Measurements from ENCODE around the gene DTHD1. TPM values are rescaled to one million over a fixed set of nuclear protein-coding genes. Genes with fewer than 3 reads are reported as not detected.
A peak's percentile ranks its signal among the peaks of the same experiment; 100 is the strongest.

The DTHD1 gene
- total and polyA plus RNA-seq, 10 of the 15 experiments (the other 5 are each of a cell fraction or from before 2014, with no cell fraction given) = 0.05 to 2.8 (median 1.4) TPM

DNA sequence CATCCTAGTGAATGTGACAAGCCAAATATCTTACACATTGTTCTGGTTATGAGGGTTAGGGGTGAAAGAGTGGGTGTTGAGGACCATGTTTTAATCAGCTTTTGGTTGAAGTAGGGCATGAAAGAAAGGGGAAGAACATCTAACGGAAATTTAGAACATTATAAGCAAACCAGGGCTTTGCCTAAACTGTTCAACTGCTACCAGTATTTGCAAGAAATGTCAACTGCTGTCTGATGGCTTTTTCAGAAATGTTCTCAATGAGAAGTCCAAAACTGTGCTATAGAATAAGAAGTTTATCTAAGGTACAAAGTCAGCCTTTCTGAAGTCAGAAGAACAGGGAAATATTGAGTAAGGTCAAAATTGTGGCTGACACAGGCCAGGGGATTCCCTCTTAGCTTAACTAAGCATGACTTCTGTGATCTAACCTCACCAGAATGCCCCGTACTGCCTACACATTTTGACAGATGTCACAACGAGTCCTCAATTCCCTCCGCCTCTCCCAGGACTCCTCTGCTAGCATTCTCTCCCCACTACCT, 67.1 kb downstream of the DTHD1 start (continued):
- TF ChIP-seq ZBTB11 (CRISPR knock-in tag; IDR thresholded peaks at IDR 0.05) (no peak), GABPA (IDR thresholded peaks at IDR 0.05; ENCODE audit: low read depth) (0 out of 2 replicates have a peak, but pooled peaks have one; percentile 37), IRF4 (IDR thresholded peaks at IDR 0.05; ENCODE audit: low read depth, low read length) (no peak), BHLHE40 (IDR thresholded peaks at IDR 0.05; ENCODE audit: borderline replicate concordance in 1 of 2, low read depth in 2 of 2, low read length in 1 of 2) (peak in 1 of 2 experiments; percentile 43; a peak in 1 of 4 replicates), NFYB (IDR thresholded peaks at IDR 0.05; ENCODE audit: insufficient read depth, low read depth, low read length) (no peak), CREB1 (IDR thresholded peaks at IDR 0.05; ENCODE audit: low read depth) (peak; percentile 58; the same call in 1 of the 2 replicates), ZBED1 (IDR thresholded peaks at IDR 0.05; ENCODE audit: borderline replicate concordance) (peak; percentile 74; the same call in 1 of the 2 replicates), TBL1XR1 (IDR thresholded peaks at IDR 0.05; ENCODE audit: low read depth, low read length) (no peak; the same call in 1 of the 2 replicates), POLR2AphosphoS2 (IDR thresholded peaks at IDR 0.05; ENCODE audit: low read depth, low read length) (no peak), EP300 (IDR thresholded peaks at IDR 0.05; ENCODE audit: borderline replicate concordance in 1 of 2, control insufficient read depth in 1 of 2, low read depth in 2 of 2, low read length in 2 of 2) (no peak; a peak in 1 of 4 replicates), CHD1 (IDR thresholded peaks at IDR 0.05; ENCODE audit: low read depth, low read length) (no peak), NRF1 (conservative IDR thresholded peaks at IDR 0.05; ENCODE audit: low read depth, low read length) (no peak), TARDBP (IDR thresholded peaks at IDR 0.05; ENCODE audit: borderline replicate concordance) (no peak), SMC3 (IDR thresholded peaks at IDR 0.05; ENCODE audit: borderline replicate concordance, low read length) (peak; percentile 24; the same call in 1 of the 2 replicates), TCF3 (IDR thresholded peaks at IDR 0.05; ENCODE audit: borderline replicate concordance, insufficient read depth, low read depth, low read length) (no peak), EZH2 (IDR thresholded peaks at IDR 0.05; ENCODE audit: borderline replicate concordance, control insufficient read depth, low read depth, low read length) (no peak), HDAC6 (IDR thresholded peaks at IDR 0.05; ENCODE audit: unreplicated experiment) (no peak), YBX1 (IDR thresholded peaks at IDR 0.05) (no peak), NR2C1 (IDR thresholded peaks at IDR 0.05) (no peak), ESRRA (IDR thresholded peaks at IDR 0.05; ENCODE audit: low read length) (no peak), USF2 (IDR thresholded peaks at IDR 0.05; ENCODE audit: borderline replicate concordance, low read depth, low read length) (no peak)
- TF ChIP-seq, protein P1, sequence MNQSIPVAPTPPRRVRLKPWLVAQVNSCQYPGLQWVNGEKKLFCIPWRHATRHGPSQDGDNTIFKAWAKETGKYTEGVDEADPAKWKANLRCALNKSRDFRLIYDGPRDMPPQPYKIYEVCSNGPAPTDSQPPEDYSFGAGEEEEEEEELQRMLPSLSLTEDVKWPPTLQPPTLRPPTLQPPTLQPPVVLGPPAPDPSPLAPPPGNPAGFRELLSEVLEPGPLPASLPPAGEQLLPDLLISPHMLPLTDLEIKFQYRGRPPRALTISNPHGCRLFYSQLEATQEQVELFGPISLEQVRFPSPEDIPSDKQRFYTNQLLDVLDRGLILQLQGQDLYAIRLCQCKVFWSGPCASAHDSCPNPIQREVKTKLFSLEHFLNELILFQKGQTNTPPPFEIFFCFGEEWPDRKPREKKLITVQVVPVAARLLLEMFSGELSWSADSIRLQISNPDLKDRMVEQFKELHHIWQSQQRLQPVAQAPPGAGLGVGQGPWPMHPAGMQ (IDR thresholded peaks at IDR 0.05; ENCODE audit: borderline replicate concordance) = no peak
- TF ChIP-seq, protein P2, sequence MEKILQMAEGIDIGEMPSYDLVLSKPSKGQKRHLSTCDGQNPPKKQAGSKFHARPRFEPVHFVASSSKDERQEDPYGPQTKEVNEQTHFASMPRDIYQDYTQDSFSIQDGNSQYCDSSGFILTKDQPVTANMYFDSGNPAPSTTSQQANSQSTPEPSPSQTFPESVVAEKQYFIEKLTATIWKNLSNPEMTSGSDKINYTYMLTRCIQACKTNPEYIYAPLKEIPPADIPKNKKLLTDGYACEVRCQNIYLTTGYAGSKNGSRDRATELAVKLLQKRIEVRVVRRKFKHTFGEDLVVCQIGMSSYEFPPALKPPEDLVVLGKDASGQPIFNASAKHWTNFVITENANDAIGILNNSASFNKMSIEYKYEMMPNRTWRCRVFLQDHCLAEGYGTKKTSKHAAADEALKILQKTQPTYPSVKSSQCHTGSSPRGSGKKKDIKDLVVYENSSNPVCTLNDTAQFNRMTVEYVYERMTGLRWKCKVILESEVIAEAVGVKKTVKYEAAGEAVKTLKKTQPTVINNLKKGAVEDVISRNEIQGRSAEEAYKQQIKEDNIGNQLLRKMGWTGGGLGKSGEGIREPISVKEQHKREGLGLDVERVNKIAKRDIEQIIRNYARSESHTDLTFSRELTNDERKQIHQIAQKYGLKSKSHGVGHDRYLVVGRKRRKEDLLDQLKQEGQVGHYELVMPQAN (conservative IDR thresholded peaks at IDR 0.05) = no peak
